Measurements from ENCODE around the gene SPATA33. TPM values are rescaled to one million over a fixed set of nuclear protein-coding genes. Genes with fewer than 3 reads are reported as not detected.

Gene SPATA33
- total and polyA plus RNA-seq, 10 of the 15 experiments (the other 5 are each of a cell fraction or from before 2014, with no cell fraction given), result 1.1 to 15.8 (median 7.6) TPM

GRCh38 chr16:89653656-89654295 is 3.9 kb upstream of the SPATA33 start (continued):
- no peak for TF ChIP-seq ZNF687 (IDR thresholded peaks at IDR 0.05)
- no peak for TF ChIP-seq MYC (IDR thresholded peaks at IDR 0.05; ENCODE audit: insufficient read depth, insufficient read length, insufficient replicate concordance, low read length, severe bottlenecking)
- TF ChIP-seq, protein P1, sequence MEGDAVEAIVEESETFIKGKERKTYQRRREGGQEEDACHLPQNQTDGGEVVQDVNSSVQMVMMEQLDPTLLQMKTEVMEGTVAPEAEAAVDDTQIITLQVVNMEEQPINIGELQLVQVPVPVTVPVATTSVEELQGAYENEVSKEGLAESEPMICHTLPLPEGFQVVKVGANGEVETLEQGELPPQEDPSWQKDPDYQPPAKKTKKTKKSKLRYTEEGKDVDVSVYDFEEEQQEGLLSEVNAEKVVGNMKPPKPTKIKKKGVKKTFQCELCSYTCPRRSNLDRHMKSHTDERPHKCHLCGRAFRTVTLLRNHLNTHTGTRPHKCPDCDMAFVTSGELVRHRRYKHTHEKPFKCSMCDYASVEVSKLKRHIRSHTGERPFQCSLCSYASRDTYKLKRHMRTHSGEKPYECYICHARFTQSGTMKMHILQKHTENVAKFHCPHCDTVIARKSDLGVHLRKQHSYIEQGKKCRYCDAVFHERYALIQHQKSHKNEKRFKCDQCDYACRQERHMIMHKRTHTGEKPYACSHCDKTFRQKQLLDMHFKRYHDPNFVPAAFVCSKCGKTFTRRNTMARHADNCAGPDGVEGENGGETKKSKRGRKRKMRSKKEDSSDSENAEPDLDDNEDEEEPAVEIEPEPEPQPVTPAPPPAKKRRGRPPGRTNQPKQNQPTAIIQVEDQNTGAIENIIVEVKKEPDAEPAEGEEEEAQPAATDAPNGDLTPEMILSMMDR (IDR thresholded peaks at IDR 0.05 in 2 of 3, conservative IDR thresholded peaks at IDR 0.05 in 1 of 3; ENCODE audit: control insufficient read depth in 2 of 3, extremely low read depth in 1 of 3, insufficient read depth in 1 of 3, low read depth in 3 of 3, low read length in 3 of 3), result no peak

GRCh38 chr16:89655062-89655643 is 2.5 kb upstream of the SPATA33 start:
- H3K36me3 ChIP-seq (ENCODE audit: control insufficient read depth in 2 of 2, insufficient read depth in 2 of 2, low read length in 1 of 2), result peaks cover 2 to 9% of the 10 kb centered on the region in 2 experiments; a peak in 3 of 4 replicates
- DNase-seq (ENCODE audit: low read depth, low spot score) (no peak), FAIRE-seq (no peak), ATAC-seq (no peak)
- intact Hi-C loops (cut with micrococcal nuclease; ENCODE audit: unreplicated experiment) (no loop called here), in situ Hi-C loops (cut with MboI) (no loop called here)
- ChIA-PET POLR2A (interaction anchor here (0.7 kb wide), 1 partner anchor 443 kb away, joined by 4 read pairs; no protein-coding TSS in a partner anchor), CTCF (interaction anchor here (2.9 kb wide), 1 partner anchor 45 kb away, joined by 9 read pairs; no protein-coding TSS in a partner anchor), SMC1A (ENCODE audit: uncharacterized antibody, unreplicated experiment) (no interaction called here), RAD21 (ENCODE audit: unreplicated experiment) (no interaction called here)
- no peak overlapping the region for H3K4me3 ChIP-seq
- H3K27me3 ChIP-seq (replicated peaks in 1 of 2; ENCODE audit: control insufficient read depth in 2 of 2, insufficient read depth in 2 of 2, low read length in 1 of 2), result no peaks in the 10 kb centered on the region
- H3K9me3 ChIP-seq (replicated peaks; ENCODE audit: control insufficient read depth, insufficient read depth, low read length), result no peaks in the 10 kb centered on the region
- peaks cover 47% of the 10 kb centered on the region for H3K79me2 ChIP-seq (ENCODE audit: control insufficient read depth, insufficient read depth, low read length)
- H3K4me2 ChIP-seq (ENCODE audit: control insufficient read depth, insufficient read depth), result peak overlapping the region; percentile 38; the same call in 1 of the 2 replicates
- BruUV-seq (replicated peaks), result TSS peak; percentile 57
- H2AFZ ChIP-seq (ENCODE audit: control insufficient read depth, low read depth, low read length), result no peak overlapping the region
- WGBS (ENCODE audit: insufficient coverage, insufficient replicate concordance, low lambda C conversion rate, missing lambda C conversion rate), result 94% methylated on average over 10 of the region's 10 CpGs
- peaks cover 14% of the 10 kb centered on the region for H3K4me1 ChIP-seq (ENCODE audit: control insufficient read depth, insufficient read depth, low read length)
- no peak overlapping the region for H3K27ac ChIP-seq (ENCODE audit: control insufficient read depth, insufficient read depth)
- no peaks in the 10 kb centered on the region for H4K20me1 ChIP-seq (ENCODE audit: control insufficient read depth, insufficient read depth)
- no peak overlapping the region for H3K9ac ChIP-seq (ENCODE audit: control insufficient read depth, insufficient read depth, low read length)
- TF ChIP-seq CHD1 (IDR thresholded peaks at IDR 0.05; ENCODE audit: low read depth, low read length) (no peak), NFYA (IDR thresholded peaks at IDR 0.05; ENCODE audit: borderline replicate concordance, low read depth, low read length) (no peak), NR2C1 (IDR thresholded peaks at IDR 0.05) (no peak), TCF3 (IDR thresholded peaks at IDR 0.05; ENCODE audit: borderline replicate concordance, insufficient read depth, low read depth, low read length) (no peak), RELA (IDR thresholded peaks at IDR 0.05; ENCODE audit: borderline replicate concordance, partially characterized antibody) (no peak), CBFB (IDR thresholded peaks at IDR 0.05; ENCODE audit: low read depth) (no peak), TCF12 (IDR thresholded peaks at IDR 0.05; ENCODE audit: low read depth, low read length) (no peak)
- TF ChIP-seq, protein P2, sequence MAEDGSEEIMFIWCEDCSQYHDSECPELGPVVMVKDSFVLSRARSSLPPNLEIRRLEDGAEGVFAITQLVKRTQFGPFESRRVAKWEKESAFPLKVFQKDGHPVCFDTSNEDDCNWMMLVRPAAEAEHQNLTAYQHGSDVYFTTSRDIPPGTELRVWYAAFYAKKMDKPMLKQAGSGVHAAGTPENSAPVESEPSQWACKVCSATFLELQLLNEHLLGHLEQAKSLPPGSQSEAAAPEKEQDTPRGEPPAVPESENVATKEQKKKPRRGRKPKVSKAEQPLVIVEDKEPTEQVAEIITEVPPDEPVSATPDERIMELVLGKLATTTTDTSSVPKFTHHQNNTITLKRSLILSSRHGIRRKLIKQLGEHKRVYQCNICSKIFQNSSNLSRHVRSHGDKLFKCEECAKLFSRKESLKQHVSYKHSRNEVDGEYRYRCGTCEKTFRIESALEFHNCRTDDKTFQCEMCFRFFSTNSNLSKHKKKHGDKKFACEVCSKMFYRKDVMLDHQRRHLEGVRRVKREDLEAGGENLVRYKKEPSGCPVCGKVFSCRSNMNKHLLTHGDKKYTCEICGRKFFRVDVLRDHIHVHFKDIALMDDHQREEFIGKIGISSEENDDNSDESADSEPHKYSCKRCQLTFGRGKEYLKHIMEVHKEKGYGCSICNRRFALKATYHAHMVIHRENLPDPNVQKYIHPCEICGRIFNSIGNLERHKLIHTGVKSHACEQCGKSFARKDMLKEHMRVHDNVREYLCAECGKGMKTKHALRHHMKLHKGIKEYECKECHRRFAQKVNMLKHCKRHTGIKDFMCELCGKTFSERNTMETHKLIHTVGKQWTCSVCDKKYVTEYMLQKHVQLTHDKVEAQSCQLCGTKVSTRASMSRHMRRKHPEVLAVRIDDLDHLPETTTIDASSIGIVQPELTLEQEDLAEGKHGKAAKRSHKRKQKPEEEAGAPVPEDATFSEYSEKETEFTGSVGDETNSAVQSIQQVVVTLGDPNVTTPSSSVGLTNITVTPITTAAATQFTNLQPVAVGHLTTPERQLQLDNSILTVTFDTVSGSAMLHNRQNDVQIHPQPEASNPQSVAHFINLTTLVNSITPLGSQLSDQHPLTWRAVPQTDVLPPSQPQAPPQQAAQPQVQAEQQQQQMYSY (CRISPR knock-in tag; IDR thresholded peaks at IDR 0.05), result no peak

All from GM12878 (cell line).